AG04449 (cell line): ENCODE data around the gene RNPS1.
A peak's percentile ranks its signal among the peaks of the same experiment; 100 is the strongest.

Experiments
- CTCF ChIA-PET: fragments of 350-600 bp; formaldehyde crosslinking; extraction: SDS; loops from one replicate; lab custom pipeline; 2021; ENCODE audit warnings: antibody characterized with exemption; lab: Yijun Ruan, JAX
- POLR2A ChIA-PET: fragments of 400-600, 350-600 bp; formaldehyde crosslinking; extraction: SDS; loops from one replicate; lab custom pipeline; 2020; ENCODE audit warnings: antibody characterized with exemption, inconsistent platforms; lab: Yijun Ruan, JAX
- DNase-seq: peaks from one replicate; pipeline ENCODE4 v3.0.0-alpha.2; 2010; ENCODE audit warnings: low read depth, low spot score
- H3K4me3 ChIP-seq: 2 replicates; pipeline ENCODE4 v1.5.1; 2011; ENCODE audit warnings: low read depth, mild to moderate bottlenecking, control low read depth, low read length
- CTCF ChIP-seq: IDR thresholded peaks from one replicate; pipeline ENCODE4 v1.5.1; 2011; ENCODE audit warnings: mild to moderate bottlenecking, moderate library complexity, low read length, control low read depth, inconsistent platforms; ENCODE audit not compliant: insufficient read depth; ENCODE audit errors: missing control alignments

Gene RNPS1

GRCh38 chr16:2251296-2252111 is 16.4 kb downstream of the RNPS1 start, which contains the start of gene ECI1:
Gene ECI1 (minus strand): TSS chr16:2251587. CDS start chr16:2251566, 21 bp downstream.
- DNase-seq: peak; percentile 54
- CTCF ChIA-PET: interaction anchor here (1.0 to 6.1 kb wide), 15 partner anchors 9 to 263 kb away, joined by 3 to 44 read pairs (median 4); partner anchors contain the start of gene ATP6V0C
- POLR2A ChIA-PET: interaction anchor here (0.9 to 1.7 kb wide), 8 partner anchors 8 to 269 kb away, joined by 3 to 7 read pairs (median 6); partner anchors contain the start of genes AMDHD2, DNASE1L2 and PGP
- TF ChIP-seq CTCF: peak; percentile 79
- H3K4me3 ChIP-seq: peak within 1 kb of the TSS; percentile 70

GRCh38 chr16:2250652-2251295 is 17.2 kb downstream of the RNPS1 start:
- no peak for TF ChIP-seq CTCF
- POLR2A ChIA-PET: interaction anchor here (1.0 to 1.7 kb wide), 6 partner anchors 9 to 36 kb away, joined by 4 to 7 read pairs (median 6); partner anchors contain the start of genes DNASE1L2 and PGP
- no peak for DNase-seq
- peak overlapping the region; percentile 70 for H3K4me3 ChIP-seq
- CTCF ChIA-PET: interaction anchor here (1.0 to 6.1 kb wide), 13 partner anchors 9 to 263 kb away, joined by 3 to 44 read pairs (median 4); partner anchors contain the start of gene ATP6V0C

GRCh38 chr16:2246301-2246885 is 21.5 kb downstream of the RNPS1 start:
- no peak overlapping the region for H3K4me3 ChIP-seq
- no peak for TF ChIP-seq CTCF
- ChIA-PET CTCF (no interaction called here), POLR2A (no interaction called here)
- DNase-seq: no peak

- no peak for TF ChIP-seq CTCF
- ChIA-PET POLR2A (no interaction called here), CTCF (no interaction called here)
- no peak for DNase-seq
- no peak overlapping the region for H3K4me3 ChIP-seq
These were observed 22.8 kb downstream of the RNPS1 start for GRCh38 chr16:2244926-2245795.

- no peak for TF ChIP-seq CTCF
These were observed 23.6 kb downstream of the RNPS1 start for GRCh38 chr16:2244301-2244700.

More at GRCh38 chr16:2244301-2244700, 23.6 kb downstream of the RNPS1 start:
- POLR2A ChIA-PET: no interaction called here
- H3K4me3 ChIP-seq: no peak overlapping the region
- CTCF ChIA-PET: no interaction called here
- no peak for DNase-seq
